Testis (tissue), 3 donors: Measurements from ENCODE around the gene FREY1. TPM values are rescaled to one million over a fixed set of nuclear protein-coding genes. Genes with fewer than 3 reads are reported as not detected.
A peak's percentile ranks its signal among the peaks of the same experiment; 100 is the strongest.

ENCODE experiments used
- DNase-seq: peaks from one replicate; pipeline ENCODE4 v3.0.0-alpha.2; 2019
- H3K27ac ChIP-seq, 2 donors: fragments of 200-600 bp; sonication (generic); one replicate each; pipeline ENCODE4 v1.5.1; 2019
- H3K27me3 ChIP-seq: fragments of 200-600 bp; sonication (generic); one replicate; pipeline ENCODE4 v1.5.1; 2019
- H3K36me3 ChIP-seq: fragments of 200-600 bp; sonication (generic); one replicate; pipeline ENCODE4 v1.5.1; 2017; ENCODE audit warnings: low read depth; ENCODE audit errors: missing control alignments
- H3K4me1 ChIP-seq: fragments of 200-600 bp; sonication (generic); one replicate; pipeline ENCODE4 v1.5.1; 2019
- H3K4me3 ChIP-seq, 2 donors: fragments of 200-600 bp; sonication (generic); one replicate each; pipeline ENCODE4 v1.5.1; 2017 to 2019
- H3K9me3 ChIP-seq: fragments of 200-600 bp; sonication (generic); one replicate; pipeline ENCODE4 v1.5.1; 2017
- POLR2A ChIP-seq: fragments of 450-650 bp; IDR thresholded peaks from one replicate; pipeline ENCODE4 v1.6.1; 2017; ENCODE audit warnings: antibody characterized with exemption, mild to moderate bottlenecking, moderate library complexity
- WGBS, 2 donors: methylation state at CpG; one replicate each; pipeline ENCODE4 v1.1.5; 2018; 5-methylcytosine and 5-hydroxymethylcytosine counted together
- intact Hi-C: fragments of 100-400 bp; cut with DNase I; formaldehyde crosslinking; loops from one replicate; pipeline ENCODE4 v1.15.1; 2023; ENCODE audit warnings: low total_unique reads
- polyA plus RNA-seq: library from polyadenylated mRNA; stranded (reverse); fragments of 350-450 nt; fragmentation: Illumina TruSeq; extraction: RNeasy Lipid Tissue Mini Kit (QIAGEN cat#74804); gene quantifications from one replicate; pipeline ENCODE4 v1.2.3, GENCODE V29; 2014; ENCODE audit warnings: low read depth, low replicate concordance; ENCODE audit not compliant: insufficient read depth
- total RNA-seq, 2 donors: library from RNA; depleted of rRNA; stranded (reverse); fragments of >200 nt; gene quantifications; one replicate each; pipeline ENCODE4 v1.2.3, GENCODE V29; 2016
- TF ChIP-seq, protein P1 (sequence below), 3 experiments: fragments of 450-650 bp in 2 of 3; fragments of 200-600 bp in 1 of 3; sonication (generic) in 1 of 3; IDR thresholded peaks; one replicate each; pipeline ENCODE4 v1.5.1; 2016 to 2019; ENCODE audit warnings: antibody characterized with exemption in 3 of 3, mild to moderate bottlenecking in 2 of 3, moderate library complexity in 1 of 3

Gene FREY1
- total and polyA plus RNA-seq, 3 donors from 2014 or later = 19.2 to 59.2 (median 22.7) TPM

DNA sequence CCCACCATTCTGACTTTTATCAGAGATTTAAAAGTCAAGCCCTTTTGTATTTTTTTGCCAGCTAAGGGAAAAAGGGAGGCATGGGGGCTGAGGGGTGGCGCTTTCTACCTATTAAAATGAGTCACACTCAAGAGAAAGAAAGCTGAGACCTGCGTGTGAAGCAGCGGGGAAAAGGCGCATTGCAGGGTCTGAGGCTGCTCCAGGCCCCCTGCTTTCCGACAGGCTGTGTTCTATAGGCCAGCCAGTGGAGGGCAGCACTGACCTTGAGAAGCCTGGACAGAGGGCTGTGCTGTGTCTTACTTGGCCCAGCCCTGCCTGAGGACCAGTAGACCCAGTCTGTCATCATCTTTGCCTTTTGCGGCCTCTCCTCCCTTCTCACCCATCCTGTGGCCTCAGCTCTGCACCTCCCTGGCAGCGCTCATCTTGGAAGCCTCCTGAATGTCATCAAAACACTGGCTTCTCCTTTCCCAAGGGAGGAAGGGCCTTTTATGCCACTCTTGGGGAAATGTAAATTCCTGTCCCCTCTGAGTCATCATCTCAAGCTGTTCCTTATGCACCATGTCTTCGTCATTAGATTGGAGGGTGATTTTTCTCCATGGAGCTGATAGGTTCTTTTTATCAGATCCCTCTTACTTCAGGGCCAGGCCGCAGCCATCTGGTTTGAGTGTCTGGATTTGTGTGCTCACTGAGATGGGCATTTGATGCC, 34.3 kb downstream of the FREY1 start:
- WGBS, 2 donors = 73 to 75% methylated on average over 9 of the region's 9 CpGs
- Histone ChIP-seq H3K4me1 (no peaks in the 10 kb centered on the region), H3K9me3 (no peaks in the 10 kb centered on the region), H3K36me3 (no peaks in the 10 kb centered on the region), H3K27ac (no peak overlapping the region), H3K4me3 (no peak overlapping the region), H3K27me3 (no peaks in the 10 kb centered on the region)
- TF ChIP-seq, protein P1, sequence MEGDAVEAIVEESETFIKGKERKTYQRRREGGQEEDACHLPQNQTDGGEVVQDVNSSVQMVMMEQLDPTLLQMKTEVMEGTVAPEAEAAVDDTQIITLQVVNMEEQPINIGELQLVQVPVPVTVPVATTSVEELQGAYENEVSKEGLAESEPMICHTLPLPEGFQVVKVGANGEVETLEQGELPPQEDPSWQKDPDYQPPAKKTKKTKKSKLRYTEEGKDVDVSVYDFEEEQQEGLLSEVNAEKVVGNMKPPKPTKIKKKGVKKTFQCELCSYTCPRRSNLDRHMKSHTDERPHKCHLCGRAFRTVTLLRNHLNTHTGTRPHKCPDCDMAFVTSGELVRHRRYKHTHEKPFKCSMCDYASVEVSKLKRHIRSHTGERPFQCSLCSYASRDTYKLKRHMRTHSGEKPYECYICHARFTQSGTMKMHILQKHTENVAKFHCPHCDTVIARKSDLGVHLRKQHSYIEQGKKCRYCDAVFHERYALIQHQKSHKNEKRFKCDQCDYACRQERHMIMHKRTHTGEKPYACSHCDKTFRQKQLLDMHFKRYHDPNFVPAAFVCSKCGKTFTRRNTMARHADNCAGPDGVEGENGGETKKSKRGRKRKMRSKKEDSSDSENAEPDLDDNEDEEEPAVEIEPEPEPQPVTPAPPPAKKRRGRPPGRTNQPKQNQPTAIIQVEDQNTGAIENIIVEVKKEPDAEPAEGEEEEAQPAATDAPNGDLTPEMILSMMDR (IDR thresholded peaks at IDR 0.05) = peak; percentile 40 to 53 (median 48)
- no peak for TF ChIP-seq POLR2A
- intact Hi-C loops = no loop called here
- DNase-seq = peak; percentile 71

DNA sequence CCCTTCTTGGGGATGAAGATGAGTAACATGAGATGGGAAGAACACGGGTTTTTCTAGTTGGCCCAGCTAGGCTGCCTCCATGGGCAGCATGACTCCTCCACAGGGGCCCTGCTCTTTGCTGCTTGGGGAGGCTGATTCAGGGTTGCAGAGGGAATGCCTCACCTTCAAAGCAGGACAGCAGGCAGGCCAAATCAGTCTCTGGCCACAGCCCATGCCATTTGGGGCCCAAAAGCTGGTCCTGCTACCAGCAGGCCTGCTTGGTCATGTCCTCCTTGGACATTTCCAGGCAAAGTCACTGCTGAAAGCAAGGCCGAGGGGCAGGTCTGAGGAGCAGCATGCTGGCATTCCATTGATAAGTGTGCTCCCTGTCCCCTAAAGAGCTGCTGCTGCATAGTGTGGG, 35.4 kb downstream of the FREY1 start:
- WGBS, 2 donors = 75 to 100% methylated on average over 2 of the region's 2 CpGs
- no peak for DNase-seq
- intact Hi-C loops = no loop called here
- Histone ChIP-seq H3K36me3 (no peaks in the 10 kb centered on the region), H3K27me3 (no peaks in the 10 kb centered on the region), H3K27ac (no peak overlapping the region), H3K9me3 (no peaks in the 10 kb centered on the region), H3K4me1 (no peaks in the 10 kb centered on the region), H3K4me3 (no peak overlapping the region)
- TF ChIP-seq, protein P1 (IDR thresholded peaks at IDR 0.05) = no peak
- no peak for TF ChIP-seq POLR2A

DNA sequence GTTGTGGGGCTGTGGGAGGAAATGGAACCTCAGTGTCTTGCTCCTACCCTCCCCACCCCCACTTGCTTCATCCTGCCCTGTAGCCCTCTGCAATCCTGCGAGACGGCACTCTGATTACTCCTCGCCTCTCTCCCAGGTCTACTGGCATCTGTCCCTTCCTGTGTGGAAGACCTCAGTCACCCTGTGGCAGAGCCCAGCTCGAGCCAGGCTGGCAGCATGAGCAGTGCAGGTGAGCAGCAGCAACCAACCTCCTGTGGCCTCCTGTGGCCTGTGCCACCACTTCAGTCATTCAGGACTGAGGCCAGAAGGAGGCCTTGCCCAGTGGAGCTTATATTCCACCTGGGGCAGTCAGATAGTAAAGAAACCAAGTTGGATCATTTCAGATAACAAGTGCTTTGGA, 36.4 kb downstream of the FREY1 start:
- TF ChIP-seq, protein P1 (IDR thresholded peaks at IDR 0.05) = no peak
- no peak for TF ChIP-seq POLR2A
- whole genome bisulfite sequencing, 2 donors = 90 to 93% methylated on average over 4 of the region's 4 CpGs
- Histone ChIP-seq H3K4me3 (no peak overlapping the region), H3K4me1 (no peaks in the 10 kb centered on the region), H3K36me3 (no peaks in the 10 kb centered on the region), H3K27ac (no peak overlapping the region), H3K9me3 (no peaks in the 10 kb centered on the region), H3K27me3 (no peaks in the 10 kb centered on the region)
- no peak for DNase-seq
- intact Hi-C loops = no loop called here

DNA sequence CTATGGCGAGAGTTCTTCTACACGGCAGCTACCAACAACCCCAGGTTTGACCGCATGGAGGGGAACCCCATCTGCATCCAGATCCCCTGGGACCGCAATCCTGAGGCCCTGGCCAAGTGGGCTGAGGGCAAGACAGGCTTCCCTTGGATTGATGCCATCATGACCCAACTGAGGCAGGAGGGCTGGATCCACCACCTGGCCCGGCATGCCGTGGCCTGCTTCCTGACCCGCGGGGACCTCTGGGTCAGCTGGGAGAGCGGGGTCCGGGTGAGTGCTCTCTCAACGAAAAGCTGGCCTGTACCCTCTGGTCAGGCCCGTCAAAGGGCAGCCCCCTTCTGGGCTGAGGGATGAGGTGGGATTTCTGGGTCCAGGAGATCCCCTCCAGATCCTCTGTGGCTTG, 37.5 kb downstream of the FREY1 start:
- no peak for DNase-seq
- 92% methylated on average over 2 to 12 of the region's 12 CpGs for WGBS, 2 donors
- H3K27me3 ChIP-seq = no peaks in the 10 kb centered on the region
- intact Hi-C loops = no loop called here
- no peaks in the 10 kb centered on the region for H3K4me1 ChIP-seq
- TF ChIP-seq POLR2A = no peak
- TF ChIP-seq, protein P1 (IDR thresholded peaks at IDR 0.05) = no peak
- no peak overlapping the region for H3K4me3 ChIP-seq
- H3K9me3 ChIP-seq = no peaks in the 10 kb centered on the region
- H3K36me3 ChIP-seq = no peaks in the 10 kb centered on the region
- no peak overlapping the region for H3K27ac ChIP-seq

DNA sequence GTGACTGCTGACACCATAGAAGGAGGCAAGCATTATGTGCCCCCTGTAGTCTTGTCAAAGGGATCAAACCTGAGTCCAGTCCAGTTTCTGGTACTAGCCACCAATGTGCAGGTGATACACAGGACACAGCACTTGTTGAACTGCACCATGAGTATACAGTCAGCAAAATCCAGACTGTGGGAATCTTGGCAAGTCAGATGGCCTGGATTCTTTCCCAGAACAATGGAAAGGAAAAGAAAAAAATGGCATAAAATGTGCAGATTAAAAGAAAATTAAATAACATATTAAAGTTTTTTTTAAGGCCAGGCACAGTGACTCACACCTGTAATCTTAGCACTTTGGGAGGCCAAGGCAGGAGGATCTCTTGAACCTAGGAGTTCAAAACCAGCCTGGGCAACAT, 43.0 kb downstream of the FREY1 start:
- Histone ChIP-seq H3K36me3 (no peaks in the 10 kb centered on the region), H3K27me3 (no peaks in the 10 kb centered on the region), H3K27ac (no peak overlapping the region), H3K9me3 (no peaks in the 10 kb centered on the region), H3K4me3 (no peak overlapping the region), H3K4me1 (peaks cover 18% of the 10 kb centered on the region)
- intact Hi-C loops = no loop called here
- no peak for DNase-seq
- no peak for TF ChIP-seq POLR2A
- TF ChIP-seq, protein P1 (IDR thresholded peaks at IDR 0.05) = no peak
